ENCODE data around the gene DCUN1D3.

GRCh38 chr16:20807862-20808261 lies 92.3 kb downstream of the DCUN1D3 start:
- TF ChIP-seq, protein P1, sequence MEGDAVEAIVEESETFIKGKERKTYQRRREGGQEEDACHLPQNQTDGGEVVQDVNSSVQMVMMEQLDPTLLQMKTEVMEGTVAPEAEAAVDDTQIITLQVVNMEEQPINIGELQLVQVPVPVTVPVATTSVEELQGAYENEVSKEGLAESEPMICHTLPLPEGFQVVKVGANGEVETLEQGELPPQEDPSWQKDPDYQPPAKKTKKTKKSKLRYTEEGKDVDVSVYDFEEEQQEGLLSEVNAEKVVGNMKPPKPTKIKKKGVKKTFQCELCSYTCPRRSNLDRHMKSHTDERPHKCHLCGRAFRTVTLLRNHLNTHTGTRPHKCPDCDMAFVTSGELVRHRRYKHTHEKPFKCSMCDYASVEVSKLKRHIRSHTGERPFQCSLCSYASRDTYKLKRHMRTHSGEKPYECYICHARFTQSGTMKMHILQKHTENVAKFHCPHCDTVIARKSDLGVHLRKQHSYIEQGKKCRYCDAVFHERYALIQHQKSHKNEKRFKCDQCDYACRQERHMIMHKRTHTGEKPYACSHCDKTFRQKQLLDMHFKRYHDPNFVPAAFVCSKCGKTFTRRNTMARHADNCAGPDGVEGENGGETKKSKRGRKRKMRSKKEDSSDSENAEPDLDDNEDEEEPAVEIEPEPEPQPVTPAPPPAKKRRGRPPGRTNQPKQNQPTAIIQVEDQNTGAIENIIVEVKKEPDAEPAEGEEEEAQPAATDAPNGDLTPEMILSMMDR (IDR thresholded peaks at IDR 0.05) = no peak
- TF ChIP-seq POLR2AphosphoS5 (IDR thresholded peaks at IDR 0.05) (no peak), EP300 (IDR thresholded peaks at IDR 0.05) (no peak), POLR2A (IDR thresholded peaks at IDR 0.05) (no peak)
